Measurements from ENCODE around the gene RSPH6A.
A peak's percentile ranks its signal among the peaks of the same experiment; 100 is the strongest.

Gene RSPH6A

DNA sequence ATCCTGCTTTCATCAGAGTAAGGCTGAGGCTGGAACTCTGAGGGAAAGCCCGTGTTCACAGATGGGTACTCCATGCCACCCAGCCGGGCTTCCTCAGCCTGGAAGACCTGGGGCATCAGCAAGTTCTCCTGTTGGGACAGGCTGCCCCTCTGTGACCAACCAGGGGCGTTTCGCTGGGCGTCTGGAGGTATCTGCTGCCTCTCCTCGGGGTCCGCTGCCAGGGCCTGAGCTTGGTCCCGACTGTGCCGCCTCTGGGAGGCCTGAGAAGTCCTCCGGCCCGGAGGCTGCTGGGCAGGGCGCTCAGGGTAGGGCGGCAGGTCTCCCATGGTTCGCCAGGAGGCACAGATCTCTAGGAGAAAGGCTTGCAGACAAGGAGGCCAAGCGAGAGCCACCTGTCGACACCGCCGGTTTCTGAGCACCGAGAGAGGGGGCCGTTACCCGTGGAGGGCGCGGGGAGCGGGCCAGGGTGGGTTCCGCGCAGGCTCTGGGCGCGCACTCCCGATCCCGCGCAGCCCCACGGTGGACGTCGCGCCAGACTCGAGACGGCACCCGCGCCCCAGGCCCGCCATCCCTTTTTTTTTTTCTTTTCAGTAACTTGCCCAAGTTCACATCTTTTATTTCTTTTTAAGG lies at the start of gene RSPH6A:
TSS of gene RSPH6A (minus strand) at position 458 of the 630 bp plus-strand sequence. CDS start at position 326, 132 bp downstream.
- no peak for DNase-seq

DNA sequence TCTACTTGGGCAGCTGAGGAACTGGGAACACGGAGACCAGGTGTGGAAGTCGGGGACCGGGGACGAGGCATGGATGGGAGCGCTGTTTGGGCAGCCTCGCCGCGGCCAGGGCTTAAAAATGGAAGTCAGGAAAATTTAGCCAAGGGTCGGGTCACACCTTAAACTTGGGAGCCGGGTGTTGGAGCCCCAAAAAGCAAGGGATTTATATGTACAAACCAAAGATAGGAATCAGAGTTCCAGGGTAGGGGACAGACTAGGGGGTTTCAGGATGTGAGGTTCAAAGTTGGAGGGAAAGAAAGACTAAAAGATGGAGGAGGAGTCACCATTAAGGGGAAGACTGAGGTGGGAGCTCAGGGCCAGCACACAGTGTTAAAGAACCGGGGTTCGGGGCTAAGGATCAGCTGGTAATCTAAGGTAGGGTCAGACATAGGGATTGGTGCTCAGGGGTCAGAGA lies 49.5 kb upstream of the RSPH6A start:
- DNase-seq: no peak

DNA sequence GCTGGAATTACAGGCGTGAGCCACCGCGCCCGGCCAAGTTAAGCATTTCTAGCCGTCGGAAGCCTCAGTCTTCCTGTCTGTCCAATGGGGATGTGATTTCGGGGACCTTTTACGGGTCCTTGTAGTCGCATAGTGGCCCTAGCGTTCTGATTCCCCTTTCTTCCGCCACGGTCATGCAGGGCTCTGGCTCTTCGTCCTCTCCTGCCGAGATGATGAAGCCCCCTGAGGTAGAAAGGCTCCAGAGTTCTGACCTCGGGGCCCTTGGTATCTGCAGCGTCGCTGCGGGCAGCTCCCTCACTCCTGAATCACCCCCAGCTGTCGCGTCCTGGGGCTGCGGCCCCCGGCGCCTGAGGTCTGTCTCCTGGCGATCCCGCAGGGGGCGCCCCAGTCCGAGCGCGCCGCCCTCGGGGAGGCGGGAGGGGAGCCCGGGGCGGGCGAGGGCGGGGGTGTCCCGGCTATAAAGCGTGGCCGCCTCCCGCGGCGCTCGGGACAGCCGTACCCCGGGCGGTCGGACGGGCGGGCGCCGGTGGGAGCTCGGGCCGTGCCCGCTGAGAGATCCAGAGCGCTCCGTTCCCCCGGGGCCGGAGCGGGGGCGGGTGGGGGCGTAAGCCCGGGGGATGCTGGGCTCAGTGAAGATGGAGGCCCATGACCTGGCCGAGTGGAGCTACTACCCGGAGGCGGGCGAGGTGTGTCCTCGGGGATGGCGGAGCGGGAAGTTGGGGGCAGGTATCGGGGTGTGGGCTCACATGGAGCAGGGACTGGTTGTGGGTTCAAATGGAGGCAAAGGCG lies 48.9 kb upstream of the RSPH6A start, which contains the start of gene FOXA3:
TSS of gene FOXA3 (plus strand) at position 487 of the 789 bp plus-strand sequence. CDS start at position 618, 131 bp downstream.
- DNase-seq: peak in 1 of 2 donors; percentile 5

DNA sequence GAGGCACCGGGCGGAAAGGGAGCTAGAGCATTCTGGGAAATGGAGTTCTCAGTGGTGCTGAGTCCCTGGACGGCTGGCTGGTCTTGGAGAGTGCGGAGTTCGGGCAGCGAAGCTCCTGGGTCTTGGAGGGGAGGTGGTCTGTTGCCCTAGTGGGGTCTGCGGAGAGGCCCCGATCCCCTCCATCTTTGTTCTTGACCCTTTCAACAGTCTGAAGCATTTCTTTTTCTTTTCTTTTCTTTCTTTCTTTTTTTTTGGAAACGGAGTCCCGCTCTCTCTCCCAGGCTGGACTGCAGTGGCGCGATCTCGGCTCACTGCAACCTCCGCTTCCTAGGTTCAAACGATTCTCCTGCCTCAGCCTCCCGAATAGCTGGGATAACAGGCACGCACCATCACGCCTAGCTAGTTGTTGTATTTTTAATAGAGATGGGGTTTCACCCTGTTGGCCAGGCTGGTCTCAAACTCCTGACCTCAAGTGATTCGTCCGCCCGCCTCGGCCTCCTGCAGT lies 48.3 kb upstream of the RSPH6A start:
- no peak for DNase-seq

DNA sequence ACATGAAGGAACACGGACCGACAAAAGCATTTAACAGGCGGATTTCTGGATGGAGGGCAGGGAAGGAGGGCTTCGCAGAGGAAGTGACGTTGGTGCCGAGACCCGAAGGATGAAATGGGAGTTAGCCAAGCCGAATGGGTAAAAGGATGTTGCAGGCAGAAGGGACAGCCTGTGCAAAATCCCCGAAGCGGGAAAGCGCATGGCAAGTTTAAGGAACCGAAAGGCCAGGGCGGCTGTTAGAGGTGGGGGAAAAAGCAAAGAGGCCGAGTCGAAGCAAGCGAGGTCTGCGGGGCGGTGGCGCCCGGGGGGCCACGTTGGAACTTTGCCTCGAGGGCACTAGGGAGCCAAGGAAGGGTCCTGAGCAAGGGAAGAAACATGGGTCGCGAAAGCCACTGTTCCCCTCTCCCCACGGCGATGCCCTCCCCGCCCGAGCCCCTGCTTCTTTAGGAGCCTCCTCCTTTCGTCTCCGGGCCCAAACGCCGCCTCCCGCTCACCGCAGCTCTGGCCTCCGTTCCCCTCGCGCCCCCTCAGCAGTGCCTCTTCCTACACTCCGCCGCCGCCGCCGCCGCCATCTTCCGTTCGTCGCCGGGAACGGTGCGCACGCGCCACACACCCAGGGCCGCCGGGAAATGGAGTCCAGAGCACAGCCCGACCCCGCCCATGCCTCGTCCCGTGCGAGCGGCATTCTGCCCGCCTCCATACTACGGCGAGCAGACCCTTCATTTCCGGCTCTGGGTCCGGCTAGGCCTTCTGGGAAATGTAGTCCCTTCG lies 47.6 kb upstream of the RSPH6A start, which contains the start of gene SYMPK:
TSS of gene SYMPK (minus strand) at position 584 of the 771 bp plus-strand sequence. CDS start 8,652 bp downstream, outside the sequence.
- DNase-seq: peak; percentile 98

DNA sequence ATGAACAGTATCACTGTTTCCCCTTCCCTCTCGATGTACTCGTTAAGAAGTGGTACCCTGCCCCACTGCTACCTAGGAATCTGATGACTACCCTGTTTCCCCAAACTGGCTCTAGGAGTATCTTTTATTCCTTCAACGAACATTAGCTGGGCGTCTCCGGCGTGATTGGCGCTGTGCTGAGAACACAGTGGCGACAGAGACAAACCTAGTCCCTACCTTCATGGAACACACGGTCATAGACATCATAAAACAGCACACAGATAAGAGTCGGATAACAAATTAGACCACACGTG lies 47.1 kb upstream of the RSPH6A start:
- DNase-seq: no peak

DNA sequence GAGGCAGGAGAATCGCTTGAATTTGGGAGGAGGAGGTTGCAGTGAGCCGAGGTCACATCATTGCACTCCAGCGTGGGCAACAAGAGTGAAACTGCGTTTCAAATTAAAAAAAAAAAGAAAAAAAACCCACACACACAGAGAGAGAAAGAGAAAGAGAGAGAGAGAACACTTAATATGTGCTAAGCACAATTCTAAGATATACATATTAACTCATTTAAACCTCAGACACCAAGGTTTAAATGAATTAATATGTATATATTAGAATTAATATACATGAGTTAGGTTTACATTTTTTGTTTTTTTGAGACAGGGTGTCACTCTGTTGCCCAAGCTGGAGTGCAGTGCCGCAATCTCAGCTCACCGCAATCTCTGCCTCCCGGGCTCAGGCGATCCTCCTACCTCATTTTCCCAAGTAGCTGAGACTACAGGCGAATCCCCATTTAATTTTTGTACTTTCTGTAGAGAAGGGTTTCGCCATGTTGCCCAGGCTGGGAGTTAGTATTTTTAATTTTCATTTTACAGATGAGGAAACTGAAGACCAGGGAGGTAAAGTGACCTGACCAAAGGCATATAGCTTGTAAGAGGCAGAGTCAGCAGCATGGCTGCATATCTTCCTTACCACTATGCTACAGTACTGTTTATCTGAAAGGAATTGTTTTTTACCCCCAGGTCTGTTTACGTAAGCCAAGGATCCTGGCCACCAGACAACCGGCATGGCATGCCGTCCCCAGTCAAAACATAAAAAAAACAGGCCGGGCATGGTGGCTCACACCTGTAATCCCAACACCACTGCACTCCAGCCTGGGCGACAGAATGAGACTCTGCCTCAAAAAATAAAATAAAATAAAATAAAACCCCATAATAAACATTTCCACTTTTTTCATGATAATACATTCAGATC lies 45.5 kb upstream of the RSPH6A start:
- DNase-seq: no peak

DNA sequence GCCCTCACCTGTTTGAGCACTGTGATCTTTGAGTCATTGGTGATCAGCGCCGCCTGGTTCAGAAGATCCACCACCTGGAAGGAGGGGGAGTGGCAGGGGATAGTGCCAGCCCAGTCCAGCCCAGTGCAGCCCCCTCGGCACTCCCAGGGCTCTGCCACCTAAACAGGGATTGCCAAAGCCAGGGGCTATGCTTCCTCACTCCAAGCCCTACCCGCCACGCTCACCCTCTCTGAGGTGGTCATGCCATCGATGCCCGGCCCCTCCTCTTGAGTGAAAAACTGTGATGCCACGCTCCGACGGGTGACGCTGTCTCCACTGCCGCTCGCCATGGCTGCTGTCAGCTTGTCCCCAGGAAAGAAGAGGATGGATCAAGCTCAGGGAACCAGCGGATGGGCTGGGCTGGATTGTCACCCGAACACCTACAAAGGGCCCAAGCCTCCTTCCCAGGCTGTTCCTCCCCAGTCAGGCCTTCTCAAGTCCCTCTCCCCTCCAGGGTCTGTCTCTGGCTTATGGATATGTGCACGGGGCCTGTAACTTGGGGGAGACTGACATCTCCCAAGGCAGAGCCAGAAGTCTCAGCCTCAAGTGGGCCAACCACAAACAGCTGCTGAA lies 39.2 kb upstream of the RSPH6A start:
- no peak for DNase-seq

DNA sequence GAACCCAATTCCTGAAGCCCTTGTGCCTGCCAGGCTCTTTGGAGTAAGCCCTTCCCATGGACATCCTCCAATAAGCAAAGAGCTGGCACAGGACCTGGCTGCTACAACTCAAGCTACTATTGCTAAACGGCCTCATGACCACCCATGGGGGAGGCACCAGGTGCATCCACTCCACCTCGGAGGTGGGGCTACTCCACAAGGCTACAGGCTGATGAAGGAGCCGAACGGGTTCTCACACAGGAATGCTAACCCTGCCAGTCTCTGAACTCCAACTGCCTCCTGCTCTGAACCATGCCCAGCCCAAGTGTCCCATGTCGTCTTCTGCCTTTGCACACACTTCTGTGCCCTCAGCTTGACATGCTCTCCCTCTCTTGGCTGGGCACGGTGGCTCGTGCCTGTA lies 37.9 kb upstream of the RSPH6A start:
- DNase-seq: no peak

DNA sequence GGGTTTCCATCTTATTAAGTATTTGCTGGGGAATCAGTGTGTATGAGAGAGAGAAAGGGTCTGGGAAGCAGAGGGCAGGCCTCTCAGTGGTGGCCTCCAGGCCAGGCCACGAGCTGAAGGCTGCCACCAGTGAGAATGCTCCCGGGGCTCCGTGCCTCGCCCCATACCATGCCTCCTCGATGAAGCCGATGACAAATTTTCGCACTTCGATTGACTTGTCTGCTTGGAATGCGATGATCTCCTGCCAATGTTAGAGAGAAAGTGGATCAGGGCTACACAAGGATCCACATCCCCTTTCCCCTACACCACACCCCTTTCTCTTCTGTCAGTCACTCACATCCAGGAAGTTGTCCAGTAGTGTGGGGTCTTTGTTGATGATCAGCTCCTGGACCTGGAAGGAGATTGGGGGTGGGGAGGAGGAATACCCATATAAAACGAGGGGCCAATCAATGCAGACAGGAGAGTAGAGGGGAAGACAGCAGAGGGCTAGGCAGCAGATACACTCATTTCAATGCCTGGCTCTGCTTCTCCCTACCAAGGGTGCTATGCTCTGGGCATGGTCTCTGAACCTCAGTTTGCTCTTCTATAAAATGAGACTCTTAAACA lies 37.1 kb upstream of the RSPH6A start:
- no peak for DNase-seq

DNA sequence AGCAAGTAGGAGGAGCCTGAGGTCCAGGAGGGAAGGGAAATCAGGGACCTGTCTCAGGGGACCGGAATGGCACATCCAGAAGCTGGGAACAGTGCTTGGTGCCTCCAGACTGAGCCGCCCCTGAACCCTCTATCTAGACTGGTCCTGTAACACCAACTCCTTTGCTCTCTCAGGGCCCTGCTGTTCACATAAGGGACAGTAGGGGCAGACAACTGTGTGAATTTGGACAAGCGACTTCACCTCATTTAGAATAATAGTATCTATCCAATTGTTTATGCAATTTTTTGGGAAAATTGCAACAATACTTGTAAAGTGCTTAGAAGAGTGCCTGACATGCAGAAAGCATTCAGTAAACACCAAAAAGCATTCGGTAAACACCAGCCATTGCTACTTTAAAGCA lies 33.8 kb upstream of the RSPH6A start:
- no peak for DNase-seq

DNA sequence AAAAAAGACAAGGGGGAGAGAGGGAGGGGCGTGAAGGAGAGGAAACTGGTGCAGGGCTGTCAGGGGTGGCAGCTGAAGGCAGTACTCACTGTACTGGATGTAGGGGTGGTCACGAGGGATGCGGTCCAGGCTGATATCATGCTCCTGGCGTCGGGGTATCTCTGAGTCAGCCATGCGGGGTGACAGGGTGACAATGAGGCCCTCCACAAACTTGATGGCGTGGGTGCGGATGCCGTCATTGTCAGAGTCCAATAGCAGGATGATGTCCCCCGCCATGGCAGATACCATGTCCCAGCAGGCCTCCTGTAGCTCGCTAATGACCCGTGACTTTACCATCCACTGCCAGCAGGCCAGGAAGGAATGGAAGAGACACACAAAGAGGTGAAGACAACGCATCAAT lies 32.6 kb upstream of the RSPH6A start:
- no peak for DNase-seq

DNA sequence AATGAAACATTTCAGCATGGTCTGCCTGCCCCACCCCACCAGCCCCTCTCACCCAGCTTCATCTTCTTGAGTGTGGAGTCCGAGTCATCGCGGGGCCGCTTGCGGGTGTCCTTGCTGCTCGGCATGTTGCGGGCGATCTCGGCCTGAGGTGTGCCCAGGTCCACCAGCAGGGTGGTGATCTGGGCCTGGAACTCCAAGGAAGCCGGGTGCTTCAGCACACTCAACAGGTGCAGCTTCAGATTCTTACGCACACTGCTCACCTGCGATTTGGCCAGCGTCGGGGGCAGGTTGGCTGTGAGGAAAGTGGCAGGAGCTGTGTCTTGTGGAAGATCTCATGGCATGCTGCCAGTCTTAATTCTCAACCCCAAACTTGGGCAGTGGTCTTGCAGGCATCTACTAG lies 27.1 kb upstream of the RSPH6A start:
- no peak for DNase-seq

DNA sequence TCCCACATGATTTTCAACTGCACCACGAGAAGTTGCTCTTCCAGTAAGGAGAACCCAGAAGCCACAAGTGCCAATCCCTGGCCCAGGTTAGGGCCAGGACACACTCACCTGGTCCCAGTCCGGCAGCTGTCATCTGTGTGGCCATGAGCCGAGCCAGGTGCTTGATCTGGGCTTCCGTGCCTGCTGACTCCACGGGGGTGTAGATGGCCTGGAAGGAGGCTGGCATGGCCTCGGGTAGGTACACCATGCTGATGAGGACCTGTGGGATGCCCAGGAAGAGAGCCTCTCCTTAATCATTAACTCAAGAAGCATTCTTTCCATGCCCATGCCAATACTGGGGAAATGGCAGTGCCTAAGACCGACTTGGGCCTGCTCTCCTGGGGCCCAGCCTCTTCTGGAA lies 19.9 kb upstream of the RSPH6A start:
- DNase-seq: no peak

DNA sequence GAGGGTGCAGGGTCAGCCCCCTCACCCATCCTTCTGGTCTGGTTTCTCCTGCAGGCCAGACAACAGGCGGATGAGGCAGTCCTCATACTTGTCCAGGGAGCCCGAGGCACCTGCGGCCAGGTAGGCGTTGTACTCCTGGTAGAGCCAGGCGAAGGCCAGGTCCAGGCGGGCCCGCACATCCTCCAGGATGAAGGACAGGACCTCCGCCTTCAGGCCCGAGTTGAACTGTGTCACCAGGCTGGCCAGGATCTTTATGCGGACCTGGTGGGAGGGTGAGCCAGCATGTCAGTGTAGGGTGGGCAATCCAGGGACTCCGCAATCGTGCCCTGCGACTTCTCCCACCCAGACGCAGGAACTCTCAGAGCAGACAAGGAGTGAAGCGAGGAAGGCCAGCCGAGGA lies 13.8 kb upstream of the RSPH6A start:
- no peak for DNase-seq

DNA sequence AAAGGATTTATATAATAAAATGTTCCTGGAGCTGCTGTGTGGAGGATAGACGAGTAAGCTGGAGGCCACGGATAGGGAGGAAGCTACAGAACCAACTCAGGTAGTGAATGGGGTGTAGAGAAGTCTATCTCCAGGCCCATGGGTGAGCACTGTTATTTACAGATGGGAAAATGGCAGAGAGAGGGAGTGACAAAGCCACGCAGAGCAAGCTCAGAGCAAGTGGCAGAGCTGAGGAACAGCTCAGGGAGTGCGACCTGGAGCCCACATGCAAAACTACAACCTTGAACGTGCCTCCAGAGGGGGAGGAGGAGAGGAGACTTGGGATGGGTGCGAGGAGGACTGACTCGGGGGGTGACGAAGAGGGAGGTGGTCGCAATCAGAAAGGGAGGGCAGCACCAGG lies 13.4 kb upstream of the RSPH6A start:
- no peak for DNase-seq

DNA sequence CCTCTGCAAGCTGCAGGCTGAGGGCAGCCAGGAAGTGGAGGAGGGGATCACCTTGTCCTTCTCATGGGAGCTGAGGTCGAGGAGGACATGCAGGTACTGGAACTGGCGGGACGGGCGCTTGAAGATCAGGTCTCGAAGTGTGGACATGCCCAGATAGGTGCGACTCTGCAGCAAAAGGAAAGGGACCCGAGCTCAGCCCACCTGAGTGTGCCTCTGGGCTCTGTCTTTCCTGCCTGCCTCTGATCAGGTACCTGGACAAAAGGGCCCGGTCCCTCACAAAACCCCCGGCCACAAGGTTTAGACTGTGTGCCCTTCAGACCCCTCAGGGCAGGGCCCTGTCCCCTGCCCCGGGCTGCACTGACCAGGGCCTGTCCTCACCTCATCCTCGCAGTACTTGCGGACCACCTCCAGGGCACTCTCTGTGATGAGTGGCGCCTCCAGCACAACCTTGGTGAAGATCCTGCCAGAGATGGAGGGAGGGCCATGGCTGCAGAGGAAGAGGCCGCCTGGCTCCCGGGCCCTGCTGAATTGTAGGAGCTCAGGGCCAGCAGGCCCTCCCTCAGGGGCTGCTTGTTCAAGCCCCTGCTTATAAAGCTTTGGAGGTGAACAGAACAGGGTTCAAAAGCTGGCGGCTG lies 12.5 kb upstream of the RSPH6A start:
- DNase-seq: no peak

DNA sequence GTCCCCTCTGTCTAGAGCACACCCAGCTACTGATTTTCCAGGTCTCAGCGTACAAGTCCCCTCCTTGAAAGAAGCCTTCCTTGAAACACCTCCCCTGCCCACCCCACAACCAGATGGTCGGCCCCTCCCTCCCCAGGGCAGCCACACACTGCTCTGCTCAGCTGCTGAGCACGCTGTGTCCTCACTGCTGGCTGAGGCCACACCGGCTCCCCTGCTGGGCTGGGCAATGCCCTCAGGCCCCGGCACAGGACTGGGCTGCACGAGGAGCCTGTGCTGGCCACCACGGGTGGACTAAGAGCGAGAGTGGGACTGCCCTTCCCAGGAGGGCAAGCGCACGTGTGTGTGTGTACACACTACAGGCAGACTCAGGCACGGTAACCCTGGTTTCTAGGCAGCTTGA lies 11.8 kb upstream of the RSPH6A start:
- DNase-seq: no peak

DNA sequence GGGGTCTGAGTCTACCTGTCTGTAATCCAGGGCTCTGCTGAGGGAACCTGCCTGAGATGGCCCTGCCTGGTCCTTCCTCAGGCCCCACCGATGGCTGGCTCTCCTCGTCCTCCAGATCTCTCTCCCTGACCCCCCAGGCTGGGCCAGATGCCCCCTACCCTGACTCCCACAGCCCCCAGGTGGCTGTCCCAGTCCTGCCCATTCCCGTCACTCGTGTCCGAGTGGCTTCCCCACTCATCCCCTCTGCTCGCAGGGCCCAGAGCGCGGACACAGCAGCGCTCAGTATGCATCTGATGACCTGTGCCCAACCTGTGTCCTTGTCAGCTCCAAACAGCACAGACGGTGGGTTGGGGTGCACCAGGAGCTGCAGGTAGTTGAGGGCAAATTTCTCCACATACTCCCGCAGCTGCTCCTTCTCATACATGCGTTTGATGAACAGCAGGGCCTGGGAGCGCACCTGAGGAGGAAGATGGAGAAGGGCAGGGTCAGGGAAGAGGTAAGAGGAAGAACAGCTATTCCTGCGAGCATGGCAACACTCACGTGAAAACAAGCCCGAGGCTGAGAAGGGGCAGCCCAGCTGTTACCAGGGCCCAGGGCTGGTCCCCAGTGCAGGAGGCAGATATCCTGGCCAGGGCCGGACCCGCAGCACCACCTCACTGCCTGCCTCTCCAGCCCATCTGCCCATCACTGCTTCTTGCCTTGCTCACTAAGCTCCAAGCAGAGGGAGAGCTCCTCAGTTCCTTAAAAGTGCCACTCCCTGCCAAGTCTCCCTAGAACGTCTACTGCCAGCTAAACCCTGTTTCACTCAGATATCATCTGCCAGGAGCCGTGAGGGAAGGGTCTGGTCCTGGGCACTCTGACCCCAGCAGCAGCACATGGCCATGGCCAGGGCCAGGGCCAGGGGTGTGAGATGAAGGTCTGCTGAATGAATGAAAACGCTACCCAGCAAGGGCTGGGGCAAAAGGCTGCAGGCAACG lies 11.1 kb upstream of the RSPH6A start:
- DNase-seq: no peak

DNA sequence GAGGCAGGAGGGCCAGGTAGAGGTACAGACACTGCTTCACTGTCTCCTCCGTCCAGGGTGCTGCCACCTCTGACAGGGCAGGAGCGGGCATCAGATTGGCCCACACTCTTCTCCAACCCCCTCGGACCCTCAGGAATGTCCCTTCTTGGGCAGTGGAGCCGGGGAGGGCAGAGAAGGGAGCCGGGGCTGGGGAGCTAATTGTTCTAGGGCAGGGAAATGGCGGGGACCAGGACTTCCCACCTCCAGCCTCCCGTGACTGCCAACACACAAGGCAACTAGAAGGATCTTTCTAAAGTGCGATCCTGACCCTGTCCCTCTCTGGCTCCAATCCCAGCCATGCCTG lies 10.1 kb upstream of the RSPH6A start:
- DNase-seq: no peak
